Right lung (tissue), 5 donors: ENCODE data around the gene CTNNA1. TPM values are rescaled to one million over a fixed set of nuclear protein-coding genes. Genes with fewer than 3 reads are reported as not detected.

Source experiments
- DNase-seq, 2 donors: peaks; one replicate each; pipeline ENCODE4 v3.0.0-alpha.2; 2013
- polyA plus RNA-seq, 5 donors: library from polyadenylated mRNA; unstranded; fragments of 120-200 nt; gene quantifications; one replicate each; pipeline versions ENCODE4 v1.2.1 to v1.2.3, GENCODE V29; 2013; ENCODE audit warnings: inconsistent platforms in 1 of 5, low replicate concordance in 1 of 5; ENCODE audit not compliant: insufficient read length in 5 of 5, insufficient read depth in 1 of 5

Gene CTNNA1
- polyA plus RNA-seq, 5 donors, result 294 to 386 (median 345) TPM

GRCh38 chr5:138961221-138961620, 208.0 kb downstream of the CTNNA1 start:
- no peak for DNase-seq

GRCh38 chr5:138961729-138962128, 208.5 kb downstream of the CTNNA1 start:
- no peak for DNase-seq

GRCh38 chr5:138962614-138963370, 209.6 kb downstream of the CTNNA1 start:
- no peak for DNase-seq

- DNase-seq, result no peak
Observed at GRCh38 chr5:138963763-138964371, 210.6 kb downstream of the CTNNA1 start.

GRCh38 chr5:138964647-138965201, 211.5 kb downstream of the CTNNA1 start:
- DNase-seq, result peak in 1 of 2 donors; percentile 53

GRCh38 chr5:138965626-138966025, 212.4 kb downstream of the CTNNA1 start:
- no peak for DNase-seq

GRCh38 chr5:138966236-138966985, 213.2 kb downstream of the CTNNA1 start:
- DNase-seq, result no peak

- no peak for DNase-seq
Observed at GRCh38 chr5:138967791-138968448, 214.7 kb downstream of the CTNNA1 start.

- no peak for DNase-seq
Observed at GRCh38 chr5:138968601-138969000, 215.4 kb downstream of the CTNNA1 start.

GRCh38 chr5:138969323-138970002, 216.2 kb downstream of the CTNNA1 start:
- no peak for DNase-seq

- no peak for DNase-seq
Observed at GRCh38 chr5:138972230-138972629, 219.0 kb downstream of the CTNNA1 start.

- DNase-seq, result no peak
Observed at GRCh38 chr5:138972836-138973235, 219.6 kb downstream of the CTNNA1 start.

- peak in 1 of 2 donors; percentile 37 for DNase-seq
Observed at GRCh38 chr5:138974227-138975063, 221.2 kb downstream of the CTNNA1 start.

GRCh38 chr5:138975098-138975847, 222.0 kb downstream of the CTNNA1 start:
- DNase-seq, result peak in 1 of 2 donors; percentile 54

GRCh38 chr5:138978080-138978479, 224.9 kb downstream of the CTNNA1 start:
- no peak for DNase-seq

- DNase-seq, result no peak
Observed at GRCh38 chr5:138978581-138978980, 225.4 kb downstream of the CTNNA1 start.

- DNase-seq, result no peak
Observed at GRCh38 chr5:138979684-138980280, 226.6 kb downstream of the CTNNA1 start.

- no peak for DNase-seq
Observed at GRCh38 chr5:138980441-138980840, 227.2 kb downstream of the CTNNA1 start.

- DNase-seq, result no peak
Observed at GRCh38 chr5:138981131-138981530, 227.9 kb downstream of the CTNNA1 start.
